Mesendoderm (in vitro differentiated cells): ENCODE measurements around the gene HS2ST1.

Source experiments
- DNase-seq: peaks from one replicate; pipeline ENCODE4 v3.0.0; 2013
- H2AK5ac ChIP-seq: 2 replicates; pipeline ENCODE4 v1.6.1; 2013; ENCODE audit warnings: low read length, inconsistent platforms
- H2BK120ac ChIP-seq: 2 replicates; pipeline ENCODE4 v1.6.1; 2013; ENCODE audit warnings: low read depth, mild to moderate bottlenecking, low read length, moderate library complexity, mixed read lengths
- H2BK15ac ChIP-seq: replicated peaks from 2 replicates; pipeline ENCODE4 v1.6.1; 2013; ENCODE audit warnings: low read depth, mild to moderate bottlenecking, moderate library complexity
- H2BK5ac ChIP-seq: 2 replicates; pipeline ENCODE4 v1.6.1; 2013; ENCODE audit warnings: low read length, inconsistent platforms
- H3K18ac ChIP-seq: 2 replicates; pipeline ENCODE4 v1.6.1; 2013; ENCODE audit warnings: mild to moderate bottlenecking, low read length, mixed read lengths
- H3K23ac ChIP-seq: one replicate; pipeline ENCODE4 v1.6.1; 2013; ENCODE audit warnings: low read length
- H3K27ac ChIP-seq: 2 replicates; pipeline ENCODE4 v1.5.1; 2013; ENCODE audit warnings: low read depth, mild to moderate bottlenecking, inconsistent platforms, low read length, moderate library complexity
- H3K27me3 ChIP-seq: 2 replicates; pipeline ENCODE4 v1.6.1; 2013; ENCODE audit warnings: low read length, control low read depth, mild to moderate bottlenecking, inconsistent platforms; ENCODE audit not compliant: insufficient read depth, poor library complexity
- H3K36me3 ChIP-seq: 2 replicates; pipeline ENCODE4 v1.6.1; 2013; ENCODE audit warnings: low read length, inconsistent platforms; ENCODE audit not compliant: control insufficient read depth, insufficient read depth
- H3K4ac ChIP-seq: one replicate; pipeline ENCODE4 v1.6.1; 2013; ENCODE audit warnings: low read depth, mild to moderate bottlenecking, low read length, moderate library complexity
- H3K4me1 ChIP-seq: 2 replicates; pipeline ENCODE4 v1.6.1; 2013; ENCODE audit warnings: low read depth, low read length, inconsistent platforms; ENCODE audit not compliant: control insufficient read depth
- H3K4me2 ChIP-seq: 2 replicates; pipeline ENCODE4 v1.6.1; 2013; ENCODE audit warnings: low read length
- H3K4me3 ChIP-seq: 2 replicates; pipeline ENCODE4 v1.5.1; 2013; ENCODE audit warnings: mild to moderate bottlenecking, low read length
- H3K56ac ChIP-seq: one replicate; pipeline ENCODE4 v1.6.1; 2013; ENCODE audit warnings: low read length
- H3K79me1 ChIP-seq: 2 replicates; pipeline ENCODE4 v1.6.1; 2013; ENCODE audit warnings: low read length, inconsistent platforms
- H3K79me2 ChIP-seq: 2 replicates; pipeline ENCODE4 v1.6.1; 2013; ENCODE audit warnings: mild to moderate bottlenecking, low read length; ENCODE audit not compliant: control insufficient read depth, insufficient read depth
- H3K9ac ChIP-seq: 2 replicates; pipeline ENCODE4 v1.6.1; 2013; ENCODE audit warnings: low read length, inconsistent platforms
- H4K5ac ChIP-seq: one replicate; pipeline ENCODE4 v1.6.1; 2013; ENCODE audit warnings: low read length
- H4K8ac ChIP-seq: one replicate; pipeline ENCODE4 v1.6.1; 2013; ENCODE audit warnings: low read depth, mild to moderate bottlenecking, control low read depth, low read length, moderate library complexity
- WGBS: extraction: QIAGEN DNeasy Blood & Tissue Kit; methylation state at CpG from one replicate; pipeline ENCODE4 v1.1.7; 2013; ENCODE audit warnings: low lambda C conversion rate, missing lambda C conversion rate; ENCODE audit not compliant: insufficient coverage; ENCODE audit errors: extremely low coverage; 5-methylcytosine and 5-hydroxymethylcytosine counted together

HS2ST1 gene

DNA sequence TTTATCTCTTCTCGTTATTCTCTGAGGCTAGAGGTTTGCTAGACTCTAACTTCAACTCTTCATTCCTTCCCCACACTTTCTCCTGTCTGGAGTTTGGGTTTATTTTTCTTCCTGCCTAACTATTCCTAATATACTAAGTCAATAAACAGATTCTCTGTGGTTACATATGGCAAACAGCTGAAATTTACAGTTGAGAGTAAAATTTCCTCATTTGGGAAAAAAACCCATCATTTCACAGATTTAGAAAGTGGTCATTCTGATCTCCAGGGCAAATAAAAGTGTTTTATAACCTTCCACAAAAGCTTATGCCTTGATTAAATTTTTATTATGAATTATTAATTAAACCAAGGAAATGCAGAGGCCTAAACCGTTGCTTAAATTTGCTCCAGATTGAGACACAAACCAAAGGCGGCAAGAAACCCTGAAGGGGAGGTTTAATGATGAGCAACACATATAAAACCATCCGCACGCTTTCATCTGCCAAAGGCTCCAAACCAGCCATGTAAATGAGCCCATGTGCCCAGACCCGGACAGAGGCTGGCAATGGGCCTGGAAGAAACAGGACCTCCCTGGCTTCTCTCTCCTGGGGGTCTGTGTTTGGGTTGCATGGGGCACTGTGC, 212.6 kb downstream of the HS2ST1 start:
- no peak overlapping the region for H3K27ac ChIP-seq
- no peak overlapping the region for H4K5ac ChIP-seq
- H2BK5ac ChIP-seq, result no peak overlapping the region
- H3K4me2 ChIP-seq, result no peak overlapping the region
- no peak overlapping the region for H3K4ac ChIP-seq
- no peak overlapping the region for H3K9ac ChIP-seq
- H3K4me3 ChIP-seq, result no peak overlapping the region
- no peak overlapping the region for H2BK120ac ChIP-seq
- H4K8ac ChIP-seq, result no peak overlapping the region
- no peaks in the 10 kb centered on the region for H3K79me2 ChIP-seq
- no peaks in the 10 kb centered on the region for H3K36me3 ChIP-seq
- DNase-seq, result no peak
- no peaks in the 10 kb centered on the region for H3K27me3 ChIP-seq
- H3K18ac ChIP-seq, result no peak overlapping the region
- H3K4me1 ChIP-seq, result no peaks in the 10 kb centered on the region
- H2BK15ac ChIP-seq, result no peak overlapping the region
- no peak overlapping the region for H3K56ac ChIP-seq
- WGBS, result no CpG with 5 or more reads among the region's 6 CpGs
- H2AK5ac ChIP-seq, result no peak overlapping the region
- no peak overlapping the region for H3K23ac ChIP-seq
- no peaks in the 10 kb centered on the region for H3K79me1 ChIP-seq

- Histone ChIP-seq H3K4me3 (no peak overlapping the region), H3K4me2 (no peak overlapping the region)
- no CpG with 5 or more reads among the region's 3 CpGs for WGBS
Measured at GRCh38 chr1:87127581-87127980, 213.1 kb downstream of the HS2ST1 start.

GRCh38 chr1:87129038-87129437, 214.6 kb downstream of the HS2ST1 start:
- peaks cover 3% of the 10 kb centered on the region for H3K4me1 ChIP-seq
- no peak overlapping the region for H3K9ac ChIP-seq
- no peak overlapping the region for H2BK5ac ChIP-seq
- H4K8ac ChIP-seq, result no peak overlapping the region
- no peak overlapping the region for H3K23ac ChIP-seq
- H3K4me3 ChIP-seq, result no peak overlapping the region
- DNase-seq, result no peak
- H3K4ac ChIP-seq, result no peak overlapping the region
- no peak overlapping the region for H3K56ac ChIP-seq
- H3K27me3 ChIP-seq, result no peaks in the 10 kb centered on the region
- H3K36me3 ChIP-seq, result no peaks in the 10 kb centered on the region
- no peak overlapping the region for H3K18ac ChIP-seq
- H3K79me1 ChIP-seq, result no peaks in the 10 kb centered on the region
- no peak overlapping the region for H2BK120ac ChIP-seq
- WGBS, result no CpG with 5 or more reads among the region's 1 CpG
- no peak overlapping the region for H4K5ac ChIP-seq
- H2AK5ac ChIP-seq, result no peak overlapping the region
- no peak overlapping the region for H3K4me2 ChIP-seq
- H3K79me2 ChIP-seq, result no peaks in the 10 kb centered on the region
- H2BK15ac ChIP-seq, result no peak overlapping the region
- no peak overlapping the region for H3K27ac ChIP-seq

More at GRCh38 chr1:87127581-87127980, 213.1 kb downstream of the HS2ST1 start:
- Histone ChIP-seq H3K79me2 (no peaks in the 10 kb centered on the region), H3K27me3 (no peaks in the 10 kb centered on the region), H2AK5ac (no peak overlapping the region), H4K5ac (no peak overlapping the region), H3K23ac (no peak overlapping the region), H3K9ac (no peak overlapping the region), H3K4me1 (no peaks in the 10 kb centered on the region), H4K8ac (no peak overlapping the region), H3K79me1 (no peaks in the 10 kb centered on the region), H3K27ac (no peak overlapping the region), H2BK15ac (no peak overlapping the region), H3K4ac (no peak overlapping the region), H3K18ac (no peak overlapping the region), H3K36me3 (no peaks in the 10 kb centered on the region), H3K56ac (no peak overlapping the region), H2BK5ac (no peak overlapping the region), H2BK120ac (no peak overlapping the region)
- no peak for DNase-seq

DNA sequence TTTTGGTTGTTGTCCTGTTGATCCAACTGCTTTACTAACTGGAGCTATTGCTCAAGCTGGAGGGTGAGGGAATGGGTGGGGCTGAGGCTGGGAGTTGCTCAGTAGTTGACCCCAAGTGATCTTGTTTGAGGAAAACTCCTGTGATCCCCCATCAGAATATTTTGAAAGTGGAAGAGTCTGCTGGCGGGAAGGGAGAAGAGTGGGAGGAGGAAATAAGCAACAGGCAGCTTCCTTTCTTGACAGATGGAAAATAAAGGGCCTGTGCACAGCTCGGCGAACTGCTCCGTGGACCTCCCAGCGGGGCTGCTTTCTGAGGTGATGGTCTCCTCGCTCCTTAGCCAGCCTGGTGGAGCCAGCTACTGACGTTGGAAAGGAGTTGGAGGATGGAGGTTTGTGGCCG, 215.2 kb downstream of the HS2ST1 start:
- no CpG with 5 or more reads among the region's 8 CpGs for WGBS
- H3K4me3 ChIP-seq, result no peak overlapping the region
- H4K5ac ChIP-seq, result no peak overlapping the region

GRCh38 chr1:87130438-87130837, 216.0 kb downstream of the HS2ST1 start:
- Histone ChIP-seq H4K5ac (no peak overlapping the region), H3K4me1 (peaks cover 3% of the 10 kb centered on the region), H3K79me1 (no peaks in the 10 kb centered on the region), H3K56ac (no peak overlapping the region), H3K23ac (no peak overlapping the region), H3K4me3 (no peak overlapping the region), H2BK15ac (no peak overlapping the region), H3K9ac (no peak overlapping the region), H4K8ac (no peak overlapping the region), H3K36me3 (no peaks in the 10 kb centered on the region), H3K27ac (no peak overlapping the region), H3K27me3 (no peaks in the 10 kb centered on the region), H2BK5ac (no peak overlapping the region), H3K79me2 (no peaks in the 10 kb centered on the region), H2AK5ac (no peak overlapping the region), H3K4ac (no peak overlapping the region), H2BK120ac (no peak overlapping the region), H3K4me2 (no peak overlapping the region), H3K18ac (no peak overlapping the region)
- no CpG with 5 or more reads among the region's 4 CpGs for WGBS
- peak; percentile 62 for DNase-seq

More for the DNA sequence above, 215.2 kb downstream of the HS2ST1 start:
- Histone ChIP-seq H3K27me3 (no peaks in the 10 kb centered on the region), H2BK5ac (no peak overlapping the region), H2BK15ac (no peak overlapping the region), H3K23ac (no peak overlapping the region), H2AK5ac (no peak overlapping the region), H3K9ac (no peak overlapping the region), H3K36me3 (no peaks in the 10 kb centered on the region), H3K18ac (no peak overlapping the region), H3K4me1 (peaks cover 3% of the 10 kb centered on the region), H3K79me2 (no peaks in the 10 kb centered on the region), H3K27ac (no peak overlapping the region), H4K8ac (no peak overlapping the region), H3K4me2 (no peak overlapping the region), H2BK120ac (no peak overlapping the region), H3K56ac (no peak overlapping the region), H3K79me1 (no peaks in the 10 kb centered on the region), H3K4ac (no peak overlapping the region)
- DNase-seq, result no peak

DNA sequence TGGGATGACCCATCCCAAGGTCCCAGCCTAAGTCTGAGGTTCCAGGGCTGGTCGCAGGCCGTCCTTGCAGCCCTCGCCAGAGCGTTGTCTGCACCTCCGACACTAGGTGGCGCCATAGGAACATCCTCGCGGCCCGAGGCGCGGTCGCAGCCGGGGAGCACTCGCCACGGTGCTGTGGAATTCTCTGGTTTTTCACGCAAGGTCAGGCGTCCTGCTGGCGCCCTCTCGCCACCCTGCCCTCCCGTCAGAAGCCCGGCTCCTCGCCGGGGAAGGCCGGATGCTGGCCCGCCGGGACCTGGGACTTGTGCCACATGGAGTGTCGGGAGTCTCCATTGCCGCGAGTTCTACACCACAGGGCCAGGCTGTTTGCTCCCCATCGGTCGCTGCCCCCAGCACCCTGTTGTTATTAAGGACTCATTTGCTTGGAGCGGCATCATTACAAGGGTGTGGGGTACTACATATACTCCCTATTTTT, 217.4 kb downstream of the HS2ST1 start:
- H2AK5ac ChIP-seq, result no peak overlapping the region
- no peak overlapping the region for H4K8ac ChIP-seq
- H3K4ac ChIP-seq, result no peak overlapping the region
- peak overlapping the region; percentile 71 for H3K4me2 ChIP-seq
- H3K4me3 ChIP-seq, result peak overlapping the region; percentile 15
- no peak overlapping the region for H2BK5ac ChIP-seq
- no CpG with 5 or more reads among the region's 32 CpGs for WGBS
- H3K9ac ChIP-seq, result peak overlapping the region; percentile 69
- no peak overlapping the region for H2BK15ac ChIP-seq
- peak overlapping the region; percentile 90 for H3K56ac ChIP-seq
- no peak overlapping the region for H3K23ac ChIP-seq
- no peaks in the 10 kb centered on the region for H3K27me3 ChIP-seq
- no peaks in the 10 kb centered on the region for H3K36me3 ChIP-seq
- H3K27ac ChIP-seq, result no peak overlapping the region
- H3K79me1 ChIP-seq, result no peaks in the 10 kb centered on the region
- DNase-seq, result peak; percentile 79
- H4K5ac ChIP-seq, result no peak overlapping the region
- H2BK120ac ChIP-seq, result no peak overlapping the region
- peak overlapping the region; percentile 42 for H3K18ac ChIP-seq
- no peaks in the 10 kb centered on the region for H3K79me2 ChIP-seq
- H3K4me1 ChIP-seq, result peaks cover 3% of the 10 kb centered on the region
